ENCODE measurements around the gene KIF26A. TPM values are rescaled to one million over a fixed set of nuclear protein-coding genes. Genes with fewer than 3 reads are reported as not detected.

The KIF26A gene
- total RNA-seq, 1 experiment from 2014 or later: 1.7 TPM

- DNase-seq (ENCODE audit: low read depth): no peak
Measured at GRCh38 chr14:104101086-104101621, 37.2 kb upstream of the KIF26A start.

GRCh38 chr14:104101651-104102281, 36.6 kb upstream of the KIF26A start:
- DNase-seq (ENCODE audit: low read depth): no peak

- DNase-seq (ENCODE audit: low read depth): no peak
Measured at GRCh38 chr14:104102282-104102914, 36.0 kb upstream of the KIF26A start.

- no peak for DNase-seq (ENCODE audit: low read depth)
Measured at GRCh38 chr14:104103061-104103445, 35.3 kb upstream of the KIF26A start.

- DNase-seq (ENCODE audit: low read depth): no peak
Measured at GRCh38 chr14:104103446-104104075, 34.8 kb upstream of the KIF26A start.

GRCh38 chr14:104104076-104104901, 34.1 kb upstream of the KIF26A start:
- no peak for DNase-seq (ENCODE audit: low read depth)

- DNase-seq (ENCODE audit: low read depth): no peak
Measured at GRCh38 chr14:104105071-104105821, 33.1 kb upstream of the KIF26A start.

GRCh38 chr14:104105822-104106470, 32.4 kb upstream of the KIF26A start:
- no peak for DNase-seq (ENCODE audit: low read depth)

- no peak for DNase-seq (ENCODE audit: low read depth)
Measured at GRCh38 chr14:104106471-104106991, 31.9 kb upstream of the KIF26A start.

- no peak for DNase-seq (ENCODE audit: low read depth)
Measured at GRCh38 chr14:104107101-104107581, 31.2 kb upstream of the KIF26A start.

GRCh38 chr14:104107611-104108569, 30.5 kb upstream of the KIF26A start:
- peak; percentile 82 for DNase-seq (ENCODE audit: low read depth)

- DNase-seq (ENCODE audit: low read depth): no peak
Measured at GRCh38 chr14:104108570-104109541, 29.5 kb upstream of the KIF26A start.

GRCh38 chr14:104109731-104110361, 28.5 kb upstream of the KIF26A start:
- DNase-seq (ENCODE audit: low read depth): no peak

GRCh38 chr14:104110491-104111209, 27.7 kb upstream of the KIF26A start:
- no peak for DNase-seq (ENCODE audit: low read depth)

GRCh38 chr14:104111301-104112112, 26.9 kb upstream of the KIF26A start:
- DNase-seq (ENCODE audit: low read depth): no peak

- DNase-seq (ENCODE audit: low read depth): no peak
Measured at GRCh38 chr14:104112113-104112505, 26.3 kb upstream of the KIF26A start.
